IPS DF 6.9 (cell line): ENCODE data around the gene CAT.

Source experiments
- DNase-seq: peaks from one replicate; pipeline ENCODE4 v3.0.0-alpha.2; 2013; ENCODE audit warnings: low read depth, low spot score
- H3K27ac ChIP-seq: one replicate; pipeline ENCODE4 v1.5.1; 2013; ENCODE audit warnings: low read length, control low read depth
- H3K27me3 ChIP-seq: 2 replicates; pipeline ENCODE4 v1.6.1; 2013; ENCODE audit warnings: mild to moderate bottlenecking, low read length; ENCODE audit not compliant: control insufficient read depth, insufficient read depth
- H3K36me3 ChIP-seq: 2 replicates; pipeline ENCODE4 v1.6.1; 2013; ENCODE audit warnings: low read length; ENCODE audit not compliant: control insufficient read depth, insufficient read depth
- H3K4me1 ChIP-seq: 2 replicates; pipeline ENCODE4 v1.6.1; 2013; ENCODE audit warnings: low read length; ENCODE audit not compliant: control insufficient read depth, insufficient read depth
- H3K4me3 ChIP-seq: 2 replicates; pipeline ENCODE4 v1.5.1; 2013; ENCODE audit warnings: mild to moderate bottlenecking, low read length
- H3K9me3 ChIP-seq: 2 replicates; pipeline ENCODE4 v1.6.1; 2013; ENCODE audit warnings: low read length, inconsistent platforms; ENCODE audit not compliant: control insufficient read depth, insufficient read depth
- WGBS: extraction: QIAGEN DNeasy Blood & Tissue Kit; methylation state at CpG from one replicate; pipeline ENCODE4 v1.1.7; 2013; ENCODE audit warnings: mixed read lengths, missing lambda C conversion rate; ENCODE audit not compliant: insufficient read length, insufficient coverage; 5-methylcytosine and 5-hydroxymethylcytosine counted together

The CAT gene

DNA sequence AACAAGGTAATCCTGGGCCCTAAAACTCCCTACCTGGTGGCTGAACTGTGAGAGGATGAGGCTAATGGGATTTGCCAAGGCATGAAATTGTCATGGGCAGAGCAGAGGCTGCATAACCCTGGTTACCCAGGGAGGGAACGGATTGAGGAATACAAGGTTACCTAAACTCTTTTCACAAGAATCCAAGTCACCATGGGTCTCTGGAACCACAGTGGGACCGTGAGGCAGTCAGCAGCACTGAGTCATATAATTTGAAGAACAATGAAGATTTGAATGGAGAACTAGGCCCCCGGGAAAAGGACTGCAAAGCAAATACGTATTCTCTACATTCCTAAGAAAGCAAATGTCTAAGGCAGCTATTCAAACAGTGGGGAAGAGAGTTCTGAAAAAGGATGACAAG, 19.8 kb downstream of the CAT start:
- H3K4me3 ChIP-seq = no peak overlapping the region
- no peaks in the 10 kb centered on the region; the same call in 1 of the 2 replicates for H3K36me3 ChIP-seq
- no peaks in the 10 kb centered on the region for H3K4me1 ChIP-seq
- DNase-seq = no peak
- H3K27ac ChIP-seq = no peak overlapping the region
- WGBS = no CpG with 5 or more reads among the region's 4 CpGs
- H3K27me3 ChIP-seq = no peaks in the 10 kb centered on the region
- H3K9me3 ChIP-seq = no peaks in the 10 kb centered on the region

DNA sequence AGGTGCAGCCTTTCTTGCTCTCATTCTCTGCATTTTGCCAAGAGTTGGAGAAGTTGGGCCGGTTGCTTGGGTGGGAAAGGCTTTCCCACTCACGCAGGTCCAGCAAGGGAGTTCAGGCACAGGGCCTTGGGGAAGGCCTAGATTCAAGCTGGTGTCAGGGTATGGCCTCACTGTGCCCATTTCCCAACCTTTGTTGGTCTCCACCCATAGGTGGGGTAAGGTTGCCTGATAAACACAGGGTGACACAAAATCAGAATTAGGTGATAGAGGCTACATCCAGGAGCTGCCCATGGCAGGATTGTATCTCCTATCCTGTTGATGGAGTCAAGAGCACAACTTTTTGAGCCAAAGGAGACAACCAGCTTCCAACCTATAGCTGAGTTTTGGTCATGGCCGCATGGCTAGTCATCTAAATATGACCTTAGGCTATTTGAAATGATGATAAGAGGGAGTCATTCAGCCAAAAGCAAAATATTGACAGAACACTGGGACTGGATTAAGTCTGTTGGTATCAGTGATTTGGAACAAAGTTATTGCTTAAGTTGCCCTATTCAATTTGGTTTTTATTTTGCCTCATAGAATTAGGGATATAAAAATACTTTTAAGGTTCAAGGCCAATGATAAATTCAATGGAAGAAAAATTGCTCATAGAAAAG, 20.9 kb downstream of the CAT start:
- no peaks in the 10 kb centered on the region; the same call in 1 of the 2 replicates for H3K36me3 ChIP-seq
- no peaks in the 10 kb centered on the region for H3K27me3 ChIP-seq
- H3K9me3 ChIP-seq = no peaks in the 10 kb centered on the region
- no peak overlapping the region for H3K27ac ChIP-seq
- H3K4me3 ChIP-seq = no peak overlapping the region
- no peak for DNase-seq
- no CpG with 5 or more reads among the region's 3 CpGs for WGBS
- no peaks in the 10 kb centered on the region for H3K4me1 ChIP-seq

DNA sequence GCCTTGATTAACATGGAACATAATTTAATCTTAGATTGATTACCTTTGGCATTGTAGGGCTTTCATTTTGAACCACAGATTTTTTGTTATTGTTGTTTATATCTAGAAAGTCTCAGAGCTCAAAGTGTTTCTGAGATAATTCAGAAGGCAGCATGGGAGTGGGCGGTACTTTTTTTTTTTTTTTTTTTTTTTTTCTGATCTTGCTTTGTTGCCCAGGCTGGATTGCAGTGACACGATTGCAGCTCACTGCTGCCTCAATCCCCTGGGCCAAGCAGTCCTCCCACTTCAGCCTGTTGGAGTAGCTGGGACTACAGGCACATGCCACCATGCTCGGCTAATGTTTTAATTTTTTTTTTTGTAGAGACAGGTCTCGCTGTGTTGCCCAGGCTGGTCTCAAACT, 21.5 kb downstream of the CAT start:
- Histone ChIP-seq H3K27ac (no peak overlapping the region), H3K27me3 (no peaks in the 10 kb centered on the region), H3K4me1 (no peaks in the 10 kb centered on the region), H3K36me3 (no peaks in the 10 kb centered on the region; the same call in 1 of the 2 replicates), H3K9me3 (no peaks in the 10 kb centered on the region), H3K4me3 (no peak overlapping the region)
- no peak for DNase-seq
- WGBS = no CpG with 5 or more reads among the region's 4 CpGs

DNA sequence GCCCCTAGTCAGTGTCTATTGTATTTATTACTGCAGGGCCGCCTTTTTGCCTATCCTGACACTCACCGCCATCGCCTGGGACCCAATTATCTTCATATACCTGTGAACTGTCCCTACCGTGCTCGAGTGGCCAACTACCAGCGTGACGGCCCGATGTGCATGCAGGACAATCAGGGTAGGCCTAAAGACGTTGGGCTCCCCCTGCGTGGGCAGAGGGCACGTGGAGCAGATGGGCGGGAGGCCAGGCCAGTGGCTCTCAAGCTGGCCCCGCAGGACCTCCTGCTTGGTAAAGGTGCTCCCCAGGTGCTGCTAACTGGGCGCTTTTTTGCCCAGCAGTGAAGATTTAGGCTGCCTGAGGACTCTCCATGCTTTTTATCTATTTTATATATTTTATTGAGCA, 22.5 kb downstream of the CAT start:
- Histone ChIP-seq H3K4me1 (no peaks in the 10 kb centered on the region), H3K27me3 (no peaks in the 10 kb centered on the region), H3K36me3 (no peaks in the 10 kb centered on the region; the same call in 1 of the 2 replicates), H3K9me3 (no peaks in the 10 kb centered on the region), H3K4me3 (no peak overlapping the region), H3K27ac (no peak overlapping the region)
- WGBS = no CpG with 5 or more reads among the region's 14 CpGs
- no peak for DNase-seq

DNA sequence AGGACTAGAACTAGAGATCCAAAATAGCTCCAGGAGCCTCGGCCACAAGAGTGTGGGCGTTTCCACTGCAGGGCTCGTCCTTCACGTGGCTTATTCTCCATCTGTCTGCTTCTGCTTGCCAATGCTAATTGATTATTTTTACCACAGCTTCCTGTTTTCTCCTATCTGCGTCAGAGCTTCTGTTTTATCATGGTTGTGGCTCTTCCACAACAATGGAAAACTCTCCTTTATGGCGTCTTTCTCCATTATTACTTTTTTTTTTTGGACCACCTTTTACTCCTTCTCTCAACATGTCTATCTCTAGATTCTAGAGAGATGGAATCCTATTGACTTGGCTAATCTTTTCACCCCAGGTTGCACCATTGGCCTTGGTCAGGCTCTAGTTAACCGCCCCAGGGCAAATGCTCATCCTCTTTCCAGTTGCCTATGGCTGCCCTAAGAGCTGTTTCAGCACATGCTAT, 25.9 kb downstream of the CAT start:
- no CpG with 5 or more reads among the region's 7 CpGs for WGBS
- no peaks in the 10 kb centered on the region for H3K9me3 ChIP-seq
- H3K36me3 ChIP-seq = no peaks in the 10 kb centered on the region; the same call in 1 of the 2 replicates
- DNase-seq = no peak
- no peak overlapping the region for H3K4me3 ChIP-seq
- H3K4me1 ChIP-seq = no peaks in the 10 kb centered on the region
- H3K27me3 ChIP-seq = no peaks in the 10 kb centered on the region
- no peak overlapping the region for H3K27ac ChIP-seq

DNA sequence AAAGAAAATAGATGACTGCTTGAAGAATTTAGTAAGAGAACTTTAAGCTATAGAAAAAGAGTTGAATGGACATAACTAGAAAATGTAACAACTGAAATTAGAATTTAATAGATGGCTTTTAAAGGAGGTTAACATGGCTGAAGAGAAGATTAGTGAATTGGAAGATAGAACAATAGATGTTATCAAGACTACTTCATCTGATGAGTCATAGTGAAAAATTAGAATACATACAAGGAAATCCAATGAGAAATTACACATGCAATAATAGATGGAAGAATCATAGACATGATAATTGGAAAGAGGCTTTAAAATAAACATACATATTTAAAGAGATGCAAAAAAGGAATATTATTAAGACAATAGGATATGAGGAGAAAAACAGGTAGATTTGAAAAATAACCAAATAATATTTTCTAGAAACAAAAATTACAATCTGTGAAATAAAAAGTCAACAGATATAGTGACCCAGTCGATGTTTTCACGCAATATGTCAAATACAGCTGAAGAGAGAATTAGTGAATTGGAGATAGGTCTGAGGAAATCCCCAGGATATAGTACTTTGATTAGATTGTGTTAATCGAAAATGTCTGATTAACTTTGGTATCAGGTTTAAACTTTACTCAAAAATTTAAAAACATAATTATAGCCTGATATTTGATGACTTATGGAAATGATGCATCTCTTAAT, 28.2 kb downstream of the CAT start:
- no peak for DNase-seq
- no peaks in the 10 kb centered on the region; the same call in 1 of the 2 replicates for H3K36me3 ChIP-seq
- no peak overlapping the region for H3K4me3 ChIP-seq
- WGBS = no CpG with 5 or more reads among the region's 3 CpGs
- no peak overlapping the region for H3K27ac ChIP-seq
- no peaks in the 10 kb centered on the region for H3K27me3 ChIP-seq
- H3K4me1 ChIP-seq = no peaks in the 10 kb centered on the region
- H3K9me3 ChIP-seq = no peaks in the 10 kb centered on the region

DNA sequence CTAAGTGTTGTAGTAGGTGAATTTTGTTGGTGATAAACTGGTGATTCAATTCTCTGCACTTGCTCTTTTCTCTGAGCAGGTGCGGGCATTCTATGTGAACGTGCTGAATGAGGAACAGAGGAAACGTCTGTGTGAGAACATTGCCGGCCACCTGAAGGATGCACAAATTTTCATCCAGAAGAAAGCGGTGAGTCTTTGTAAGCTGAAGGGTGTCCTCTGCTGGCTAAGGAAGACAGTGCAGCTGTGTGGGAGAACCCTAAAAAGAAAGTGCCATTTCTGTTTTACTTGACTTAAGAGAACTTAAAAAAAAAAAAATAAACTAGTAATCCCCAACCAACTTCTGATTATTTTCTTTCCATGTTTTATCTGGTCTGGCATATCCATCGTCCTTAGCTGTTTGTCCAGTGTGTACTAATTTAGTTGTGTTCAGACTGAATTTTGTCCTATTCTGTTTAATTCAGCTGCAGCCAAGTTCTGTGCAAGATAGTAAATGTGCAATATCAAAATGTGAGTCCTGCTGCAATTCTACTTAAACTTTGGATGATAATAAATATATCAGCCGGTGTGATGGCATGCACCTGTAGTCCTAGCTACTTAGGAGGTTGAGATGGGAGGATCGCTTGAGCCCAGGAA, 29.6 kb downstream of the CAT start:
- WGBS = no CpG with 5 or more reads among the region's 8 CpGs
- DNase-seq = peak; percentile 13
- Histone ChIP-seq H3K9me3 (no peaks in the 10 kb centered on the region), H3K27me3 (no peaks in the 10 kb centered on the region), H3K4me1 (no peaks in the 10 kb centered on the region), H3K27ac (no peak overlapping the region), H3K4me3 (no peak overlapping the region), H3K36me3 (no peaks in the 10 kb centered on the region)

DNA sequence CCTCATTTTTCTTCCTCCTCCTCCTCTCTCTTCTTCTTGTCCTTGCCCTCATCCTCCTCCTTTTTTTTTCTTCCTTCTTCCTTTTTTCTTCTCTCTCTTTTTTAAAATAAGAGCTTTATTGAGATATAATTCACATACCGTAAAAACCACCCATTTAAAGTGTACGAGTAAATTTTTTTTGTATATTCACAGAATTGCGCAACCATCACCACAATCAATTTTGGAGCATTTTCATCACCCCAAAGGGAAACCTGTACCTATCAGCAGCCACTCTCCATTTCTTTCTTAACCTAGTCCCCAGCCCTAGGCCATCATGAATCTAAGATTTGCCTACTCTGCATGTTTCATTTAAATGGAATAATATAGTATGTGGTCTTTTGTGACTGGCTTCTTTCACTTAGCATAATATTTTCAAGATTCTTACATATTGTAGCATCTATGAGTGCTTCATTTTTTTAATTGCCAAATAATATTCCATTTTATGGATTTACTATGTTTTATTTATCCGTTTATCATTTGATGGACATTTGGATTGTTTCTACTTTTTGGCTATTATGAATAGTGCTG, 35.0 kb downstream of the CAT start:
- DNase-seq = no peak
- no CpG with 5 or more reads among the region's 4 CpGs for WGBS
- Histone ChIP-seq H3K27me3 (no peaks in the 10 kb centered on the region), H3K4me3 (no peak overlapping the region), H3K27ac (no peak overlapping the region), H3K4me1 (no peaks in the 10 kb centered on the region), H3K36me3 (no peaks in the 10 kb centered on the region), H3K9me3 (no peaks in the 10 kb centered on the region)

DNA sequence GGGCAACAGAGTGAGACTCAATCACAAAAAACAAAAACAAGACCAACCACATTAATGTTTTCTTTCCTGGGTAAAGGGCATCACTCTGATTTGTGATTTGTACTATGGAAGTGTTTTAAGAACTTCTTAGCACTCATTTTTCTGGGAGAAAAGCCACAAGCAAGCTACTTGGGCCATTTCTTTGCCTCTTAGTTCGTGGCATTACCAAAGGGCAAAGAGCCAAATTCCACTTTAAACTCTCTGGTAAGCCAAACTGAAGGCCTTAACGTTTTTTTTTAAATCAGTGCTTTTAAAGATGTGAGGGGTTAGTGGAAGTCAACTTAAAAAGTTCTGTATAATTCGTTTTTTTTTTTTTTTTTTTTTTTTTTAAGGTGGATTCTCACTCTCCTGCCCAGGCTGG, 36.9 kb downstream of the CAT start:
- H3K36me3 ChIP-seq = no peaks in the 10 kb centered on the region
- H3K4me3 ChIP-seq = no peak overlapping the region
- no peaks in the 10 kb centered on the region for H3K27me3 ChIP-seq
- WGBS = no CpG with 5 or more reads among the region's 3 CpGs
- H3K9me3 ChIP-seq = no peaks in the 10 kb centered on the region
- no peak overlapping the region for H3K27ac ChIP-seq
- no peaks in the 10 kb centered on the region for H3K4me1 ChIP-seq
- no peak for DNase-seq

DNA sequence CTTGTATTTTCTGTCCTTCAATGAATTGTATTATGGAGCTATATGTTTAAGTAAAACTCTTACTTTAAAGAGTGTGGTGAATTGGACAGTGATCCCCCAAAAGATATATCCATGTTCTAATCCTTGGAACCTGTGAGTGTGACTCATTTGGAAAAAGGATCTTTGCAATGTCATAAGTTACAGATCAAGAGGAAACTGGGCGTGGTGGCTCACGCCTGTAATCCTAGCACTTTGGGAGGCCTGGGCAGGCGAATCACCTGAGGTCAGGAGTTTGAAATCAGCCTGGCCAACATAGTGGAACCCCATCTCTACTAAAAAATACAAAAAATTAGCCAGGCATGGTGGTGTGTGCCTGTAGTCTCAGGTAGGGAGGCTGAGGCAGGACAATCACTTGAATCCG, 38.1 kb downstream of the CAT start:
- DNase-seq = no peak
- no peak overlapping the region for H3K4me3 ChIP-seq
- no peaks in the 10 kb centered on the region for H3K4me1 ChIP-seq
- H3K36me3 ChIP-seq = no peaks in the 10 kb centered on the region
- H3K9me3 ChIP-seq = no peaks in the 10 kb centered on the region
- H3K27me3 ChIP-seq = no peaks in the 10 kb centered on the region
- no peak overlapping the region for H3K27ac ChIP-seq
- WGBS = no CpG with 5 or more reads among the region's 4 CpGs
